ENCODE results near the gene NINJ1.

NINJ1 gene

DNA sequence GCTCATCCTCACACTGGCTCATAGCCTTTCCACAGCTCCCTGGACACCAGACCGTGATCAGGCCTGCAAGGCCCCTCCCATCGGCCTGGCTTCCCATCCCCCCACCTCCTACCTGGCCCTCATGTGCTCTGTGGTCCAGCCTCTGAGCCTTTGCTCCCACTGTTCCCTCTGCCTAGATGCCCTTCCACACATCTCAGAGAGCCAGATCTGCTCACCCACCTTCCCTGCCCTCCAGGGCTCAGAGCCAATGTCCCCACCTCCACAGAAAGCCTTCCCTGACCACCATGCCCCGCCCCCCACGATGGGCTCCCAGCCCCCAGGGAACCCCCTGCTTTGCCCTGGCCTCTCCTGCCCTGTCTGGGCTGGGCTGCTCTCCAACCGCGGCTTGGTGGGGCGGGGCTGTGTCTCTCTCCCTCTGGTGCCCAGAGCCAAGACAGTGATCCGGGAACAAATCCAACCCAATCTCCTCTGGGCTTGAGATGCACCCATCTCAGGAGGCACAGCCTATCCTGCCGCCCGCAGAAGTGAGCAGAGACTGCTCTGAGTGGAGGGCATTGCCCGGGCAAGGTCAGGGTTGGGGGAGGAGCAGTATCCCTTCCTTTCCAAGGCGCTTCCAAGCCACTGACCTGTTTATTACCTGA, 1.6 kb downstream of the NINJ1 start:
- DNase-seq = no peak

DNA sequence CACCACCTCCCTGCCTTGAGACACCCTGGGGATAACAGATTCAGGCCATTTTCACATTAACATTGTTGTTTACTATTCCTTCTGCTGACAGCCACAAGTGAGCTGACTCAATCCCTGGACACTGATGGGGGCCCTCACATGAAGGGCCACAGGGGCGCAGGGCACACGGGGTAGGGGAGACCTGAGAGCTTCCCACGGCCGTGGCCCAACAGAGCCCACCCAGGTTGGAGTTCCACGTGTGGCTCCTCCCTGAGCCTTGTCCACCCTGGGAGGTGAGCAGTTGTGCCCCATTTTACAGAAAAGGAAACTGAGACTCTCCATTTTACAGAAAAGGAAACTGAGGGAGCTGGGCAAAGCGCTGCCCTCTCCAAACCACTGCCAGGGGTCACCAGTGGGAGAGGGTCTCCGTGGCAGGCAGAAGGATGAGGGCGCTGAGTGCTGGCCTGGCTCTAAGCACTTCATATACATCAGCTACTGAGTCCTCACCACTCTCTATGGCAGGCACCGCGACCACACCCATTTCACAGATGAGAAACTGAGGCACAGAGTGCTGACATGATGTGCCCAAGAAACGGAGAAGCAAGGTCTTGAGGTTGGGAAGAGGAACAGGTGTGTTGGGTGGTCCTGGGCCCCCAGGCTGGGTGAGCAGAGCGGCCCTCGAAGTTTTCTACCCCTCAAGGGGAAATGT, 2.3 kb downstream of the NINJ1 start:
- no peak for DNase-seq

DNA sequence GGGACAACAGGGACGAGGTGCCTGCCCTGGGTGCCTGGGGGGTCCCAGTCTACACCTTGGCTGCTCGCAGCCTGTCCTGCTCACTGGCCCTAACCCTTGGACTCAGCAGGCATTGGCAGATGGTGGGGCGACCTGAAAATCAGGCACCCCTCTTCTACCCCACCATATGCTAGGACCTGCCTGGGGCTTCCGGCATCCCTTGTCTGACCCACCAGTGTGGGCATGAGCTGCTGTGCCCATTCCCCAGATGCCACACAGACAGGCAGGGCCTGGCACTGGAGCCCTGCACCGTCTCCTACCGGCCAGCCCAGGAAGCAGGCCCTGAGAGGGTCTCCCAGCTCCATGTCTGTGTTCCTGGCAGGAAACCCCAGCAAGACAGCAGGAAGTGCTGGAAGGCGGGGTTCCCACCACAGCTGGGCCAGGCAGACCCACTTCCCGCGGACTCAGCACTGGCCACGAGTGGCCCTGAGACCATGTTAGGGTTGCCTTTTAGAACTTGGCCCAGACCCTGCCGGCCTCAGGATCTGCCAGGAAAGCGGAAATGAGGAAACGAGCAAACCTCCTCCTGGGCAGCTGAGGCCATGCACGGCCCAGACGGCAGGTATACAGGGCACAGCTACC, 3.1 kb downstream of the NINJ1 start:
- DNase-seq = no peak

DNA sequence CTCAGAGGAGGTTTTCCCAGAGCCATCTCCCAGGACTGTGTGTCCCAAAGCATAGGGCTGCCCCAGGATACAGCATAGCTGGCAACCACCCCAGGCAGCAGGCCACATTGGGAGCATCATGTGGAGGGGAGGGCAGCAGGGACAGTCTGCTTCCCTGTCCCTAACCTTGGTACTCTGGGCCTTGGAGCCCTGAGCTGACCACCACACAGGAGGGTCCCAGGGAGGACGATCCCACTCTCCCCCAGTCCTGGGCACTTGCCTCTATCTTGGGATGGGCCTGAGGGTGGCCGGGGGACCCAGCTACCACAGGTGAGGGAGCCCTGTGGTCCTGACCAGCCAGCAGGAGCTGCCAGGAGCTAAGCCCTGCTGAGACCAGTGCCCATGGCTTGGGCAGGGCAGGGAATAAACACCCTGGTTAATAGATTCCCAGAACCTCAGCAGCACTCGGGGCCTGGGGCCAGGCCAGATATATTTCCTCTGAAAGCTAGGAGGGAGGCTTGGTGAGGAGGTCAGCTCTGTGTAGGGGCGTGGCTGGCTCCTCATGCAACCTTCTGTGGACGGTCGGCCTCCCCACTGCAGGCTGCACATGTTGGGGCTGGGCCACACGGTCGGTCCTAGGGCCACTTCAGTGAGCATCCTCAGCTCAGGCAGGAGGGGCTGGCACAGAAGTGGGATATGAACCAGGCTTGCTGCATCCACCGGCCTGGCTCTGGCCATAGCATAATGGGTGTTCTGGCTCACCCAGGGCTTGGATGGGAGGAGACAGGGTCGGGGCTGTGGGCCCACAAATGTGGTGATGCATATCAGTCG, 4.2 kb downstream of the NINJ1 start:
- no peak for DNase-seq

DNA sequence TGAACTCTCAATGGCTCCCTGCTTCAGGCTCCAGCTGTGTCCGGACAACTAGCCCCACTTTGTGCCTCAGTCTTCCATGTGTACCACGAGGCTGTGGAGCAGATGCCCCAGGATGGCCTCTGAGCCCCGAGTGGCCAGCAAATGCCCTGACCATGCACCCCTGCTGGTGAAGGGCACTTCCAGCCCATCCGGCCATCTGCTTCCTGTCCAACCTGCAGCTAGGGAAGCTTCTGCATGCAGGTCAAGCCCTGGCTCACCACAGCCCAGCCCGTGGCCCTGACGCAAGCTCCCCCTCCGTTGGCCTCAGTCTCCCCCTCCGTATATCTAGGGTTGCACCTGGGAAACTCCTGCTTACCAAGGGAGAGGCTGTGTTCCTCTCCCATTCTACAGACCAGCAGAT, 4.8 kb downstream of the NINJ1 start:
- DNase-seq = no peak

DNA sequence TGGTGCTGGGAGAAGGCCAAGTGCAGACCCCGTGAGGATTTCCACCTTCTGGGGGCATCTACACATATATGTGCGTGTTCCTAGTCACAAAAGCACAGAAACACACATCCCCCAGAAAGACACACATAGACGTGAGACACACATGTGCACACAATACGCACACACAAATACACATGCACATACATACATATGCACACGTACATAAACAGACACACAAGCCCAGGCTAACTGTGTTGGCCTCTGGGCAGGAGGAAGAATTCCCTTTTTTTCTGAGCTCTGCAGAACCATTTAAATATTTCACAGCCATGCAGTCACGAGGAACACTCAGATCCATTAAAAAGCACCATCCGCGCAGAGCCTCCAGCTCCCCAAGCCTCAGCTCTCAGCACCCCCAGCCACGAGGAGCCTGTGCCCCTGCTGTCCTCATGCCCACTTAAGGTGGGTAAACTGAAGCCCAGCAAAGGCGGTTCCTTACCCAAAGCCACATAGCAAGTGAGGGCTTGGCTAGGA, 5.3 kb downstream of the NINJ1 start:
- no peak for DNase-seq

DNA sequence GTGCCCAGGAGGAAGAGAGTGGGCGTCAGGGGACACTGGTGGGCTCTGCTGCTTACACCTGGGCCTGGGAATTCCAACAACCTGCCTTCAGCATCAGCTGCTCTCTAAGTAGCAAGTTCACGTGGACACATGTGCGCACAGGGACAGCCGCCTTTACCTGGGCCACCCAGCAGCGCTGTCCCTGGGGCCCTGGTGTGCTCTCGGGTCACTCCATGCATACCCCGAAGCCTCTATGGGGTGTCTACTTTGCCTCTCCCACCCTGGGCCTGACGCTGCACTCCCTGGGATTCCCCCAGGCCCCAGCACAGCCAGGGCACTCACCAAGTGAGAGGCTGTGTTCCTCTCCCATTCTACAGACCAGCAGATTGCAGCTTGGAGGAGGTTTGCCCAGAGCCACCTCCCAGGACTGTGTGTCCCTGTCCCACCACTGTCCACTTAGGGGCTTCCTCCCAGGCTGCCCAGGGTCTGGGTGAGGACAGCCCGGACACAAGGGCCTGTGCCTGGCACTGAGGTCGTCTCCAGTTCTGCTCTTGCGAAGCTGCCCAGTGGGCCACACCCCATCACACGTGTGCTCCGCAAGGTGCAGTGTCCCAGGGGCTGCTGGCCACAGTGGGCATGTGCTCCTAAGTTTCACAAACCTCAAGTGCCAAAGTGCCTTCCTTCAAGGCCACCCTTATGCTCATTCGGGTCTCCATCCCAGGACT, 5.9 kb downstream of the NINJ1 start:
- no peak for DNase-seq

DNA sequence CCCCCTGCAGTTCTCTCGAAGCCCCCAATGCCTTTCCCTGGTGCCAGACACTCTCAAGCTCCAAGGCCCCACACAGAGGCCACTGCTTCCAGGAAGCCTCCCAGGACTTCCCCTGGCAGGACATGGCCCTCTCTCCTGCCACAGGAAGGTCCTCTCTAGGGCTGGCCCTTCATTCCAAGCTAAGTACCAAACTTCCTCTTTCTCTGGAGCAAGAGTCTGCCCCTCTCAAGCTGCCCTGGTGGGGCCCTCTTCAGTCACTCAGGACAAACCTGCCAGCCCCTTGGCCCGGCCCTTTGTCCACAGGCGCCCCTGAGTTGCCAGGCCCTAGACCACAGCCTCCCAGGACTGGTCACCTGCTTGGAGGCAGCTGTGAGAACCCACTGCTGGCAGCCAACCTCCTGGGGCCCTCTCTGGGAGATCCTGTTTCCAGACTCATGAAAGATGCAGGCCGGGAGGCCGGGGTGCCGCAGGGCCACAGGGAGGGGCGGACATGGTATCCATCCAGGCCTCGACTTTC, 6.6 kb downstream of the NINJ1 start:
- no peak for DNase-seq

DNA sequence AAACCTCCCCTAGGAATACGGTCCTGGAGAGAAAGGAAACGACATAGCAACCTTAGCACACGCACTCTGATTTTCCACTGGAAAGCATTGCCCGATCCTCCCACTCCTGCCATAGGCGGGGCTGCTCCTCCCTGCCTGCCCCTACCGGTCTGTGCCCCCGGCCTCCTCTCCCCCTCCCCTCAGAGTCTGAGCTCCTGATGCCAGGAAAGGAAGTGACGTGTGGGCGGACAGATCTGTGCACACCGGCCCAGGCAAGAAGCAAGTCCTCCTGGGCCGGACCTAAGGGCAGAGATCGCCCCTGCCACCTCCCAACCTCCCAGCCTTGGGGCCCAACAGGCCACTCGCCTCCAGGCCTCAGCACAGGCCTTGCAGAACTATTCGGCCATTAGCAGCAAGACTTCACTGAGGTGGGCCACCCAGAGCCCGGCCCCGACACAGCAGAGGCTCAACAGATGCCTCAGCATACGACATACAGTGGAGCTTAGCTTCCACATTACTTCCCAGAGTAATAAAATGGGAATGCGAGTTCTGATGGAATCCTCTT, 7.2 kb downstream of the NINJ1 start:
- no peak for DNase-seq

DNA sequence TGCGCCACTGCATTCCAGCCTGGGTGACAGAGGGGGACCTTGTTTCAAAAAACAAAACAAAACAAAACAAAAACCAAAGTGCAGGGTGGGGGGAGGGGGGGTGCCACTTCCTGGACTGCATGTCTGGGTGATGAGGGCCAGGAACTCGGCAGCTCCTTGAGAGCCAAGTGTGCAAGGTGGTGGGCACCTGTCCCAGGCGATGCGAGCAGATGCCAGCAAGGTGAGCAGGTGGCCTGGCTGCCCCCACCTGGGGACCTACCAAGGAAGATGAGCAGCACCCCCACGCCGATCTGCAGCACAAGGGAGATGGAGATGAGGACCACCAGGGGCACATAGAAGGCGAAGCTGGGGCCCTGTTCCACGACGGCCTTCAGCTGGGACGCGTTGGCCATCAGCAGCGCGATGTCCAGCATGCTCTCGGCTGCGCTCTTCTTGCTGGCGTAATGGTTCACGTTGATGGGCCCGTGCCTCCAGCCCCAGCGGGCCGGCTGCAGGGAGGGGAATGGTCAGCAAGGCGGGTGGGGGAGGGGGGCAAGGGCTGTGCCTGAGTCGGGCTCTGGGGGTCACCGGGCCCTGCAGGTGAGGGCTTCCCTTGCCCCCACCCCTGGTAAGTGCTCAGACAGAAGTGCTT, 7.8 kb downstream of the NINJ1 start:
- no peak for DNase-seq

DNA sequence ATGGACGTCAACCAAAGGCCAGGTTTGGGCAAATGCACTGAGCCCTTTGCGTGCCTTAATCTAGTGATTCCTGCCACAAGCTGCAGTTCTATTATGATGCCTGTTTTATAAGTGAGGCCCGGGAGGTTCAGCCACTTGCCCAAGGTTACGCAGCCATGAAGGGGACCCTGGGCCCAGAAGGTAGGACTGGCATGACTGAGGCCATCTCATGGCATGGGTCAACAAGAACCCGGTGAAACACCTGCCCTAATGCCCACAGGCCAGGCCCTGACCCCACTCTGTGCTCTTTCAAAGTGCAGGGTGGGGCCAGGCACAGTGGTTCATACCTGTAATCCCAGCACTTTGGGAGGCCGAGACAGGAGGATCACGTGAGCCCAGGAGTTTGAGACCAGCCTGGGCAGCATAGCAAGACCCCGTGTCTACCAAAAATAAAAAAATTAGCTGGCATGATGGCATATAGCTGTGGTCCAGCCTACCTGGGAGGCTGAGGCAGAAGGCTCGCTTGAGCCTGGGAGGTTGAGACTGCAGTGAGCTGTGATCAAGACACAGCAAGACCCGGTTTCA, 8.6 kb downstream of the NINJ1 start:
- DNase-seq = no peak

DNA sequence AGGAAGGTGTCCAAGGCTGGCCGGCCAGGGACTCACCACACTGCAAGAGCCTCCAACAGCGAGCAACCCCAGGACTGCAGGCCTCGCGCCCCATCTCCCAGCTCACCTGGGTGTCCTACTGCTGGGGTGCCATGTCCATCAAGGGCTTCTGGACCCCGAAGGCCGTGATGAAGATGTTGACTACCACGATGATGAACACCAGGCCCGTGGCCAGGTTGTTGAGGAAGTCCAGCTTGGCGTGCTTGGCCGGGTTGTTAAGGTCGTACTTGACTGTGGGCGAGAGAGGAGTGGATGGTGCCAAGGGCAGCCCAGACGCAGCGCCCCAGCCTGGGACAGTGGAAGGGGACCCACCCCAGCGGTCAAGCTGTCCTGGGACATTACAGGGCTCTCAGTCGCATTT, 9.3 kb downstream of the NINJ1 start:
- no peak for DNase-seq

DNA sequence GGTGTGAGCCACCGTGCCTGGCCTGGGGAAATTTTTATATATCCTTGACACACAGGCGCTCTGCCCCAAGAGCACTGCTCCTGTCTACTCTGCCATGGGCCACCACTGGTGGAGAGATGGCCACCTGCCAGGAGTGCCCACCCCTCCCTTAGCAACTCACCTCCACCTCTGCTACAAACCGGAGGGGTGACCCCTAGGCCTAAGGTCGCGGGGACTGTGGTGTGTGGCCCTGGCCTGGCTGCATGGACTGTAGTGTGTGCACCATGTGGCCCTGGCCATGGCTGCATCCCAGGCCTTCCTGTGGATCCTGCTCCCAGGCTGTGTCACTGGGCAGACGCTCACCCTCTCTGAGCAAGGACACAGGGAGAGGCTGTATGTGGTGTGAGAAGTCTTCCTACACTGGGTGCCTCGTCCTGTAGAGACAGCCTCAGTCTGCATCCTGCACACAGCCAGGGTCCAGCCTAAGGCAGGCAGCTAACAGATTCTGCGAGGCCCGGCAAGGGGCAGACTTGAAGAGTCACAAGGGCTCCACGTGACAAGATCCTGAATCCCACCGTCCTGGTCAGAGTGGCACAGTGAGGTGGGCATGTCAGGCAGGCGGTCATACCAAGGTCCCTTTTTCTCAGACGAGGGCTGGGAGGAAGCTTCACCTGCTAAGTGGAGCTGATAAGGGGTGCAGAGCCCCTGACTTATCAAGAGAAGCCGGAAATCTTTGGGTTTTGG, 10.3 kb downstream of the NINJ1 start:
- no peak for DNase-seq

DNA sequence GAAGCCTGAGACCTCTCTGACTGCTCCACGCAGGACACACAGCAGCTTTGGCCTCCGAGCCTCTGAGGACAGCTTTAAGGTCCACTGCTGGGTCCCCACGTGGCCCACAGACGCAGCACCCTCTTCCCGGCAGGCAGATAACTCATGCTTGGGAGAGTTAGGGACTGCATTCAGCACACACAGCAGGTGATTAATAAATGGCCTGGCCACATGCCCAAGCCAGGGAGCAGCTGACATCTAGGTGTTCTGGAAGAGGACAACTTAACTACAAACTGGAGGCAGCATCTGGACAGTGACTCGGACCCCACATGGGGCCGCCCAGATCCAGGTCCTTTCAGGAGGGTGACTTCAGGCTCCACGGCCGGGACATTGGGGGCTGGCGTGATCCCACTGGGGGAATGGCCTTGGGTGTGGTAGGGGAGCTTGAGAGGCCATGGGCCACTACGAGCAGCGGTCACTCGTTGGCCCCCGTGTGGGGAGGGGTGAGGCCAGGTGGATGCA, 11.3 kb downstream of the NINJ1 start:
- no peak for DNase-seq

DNA sequence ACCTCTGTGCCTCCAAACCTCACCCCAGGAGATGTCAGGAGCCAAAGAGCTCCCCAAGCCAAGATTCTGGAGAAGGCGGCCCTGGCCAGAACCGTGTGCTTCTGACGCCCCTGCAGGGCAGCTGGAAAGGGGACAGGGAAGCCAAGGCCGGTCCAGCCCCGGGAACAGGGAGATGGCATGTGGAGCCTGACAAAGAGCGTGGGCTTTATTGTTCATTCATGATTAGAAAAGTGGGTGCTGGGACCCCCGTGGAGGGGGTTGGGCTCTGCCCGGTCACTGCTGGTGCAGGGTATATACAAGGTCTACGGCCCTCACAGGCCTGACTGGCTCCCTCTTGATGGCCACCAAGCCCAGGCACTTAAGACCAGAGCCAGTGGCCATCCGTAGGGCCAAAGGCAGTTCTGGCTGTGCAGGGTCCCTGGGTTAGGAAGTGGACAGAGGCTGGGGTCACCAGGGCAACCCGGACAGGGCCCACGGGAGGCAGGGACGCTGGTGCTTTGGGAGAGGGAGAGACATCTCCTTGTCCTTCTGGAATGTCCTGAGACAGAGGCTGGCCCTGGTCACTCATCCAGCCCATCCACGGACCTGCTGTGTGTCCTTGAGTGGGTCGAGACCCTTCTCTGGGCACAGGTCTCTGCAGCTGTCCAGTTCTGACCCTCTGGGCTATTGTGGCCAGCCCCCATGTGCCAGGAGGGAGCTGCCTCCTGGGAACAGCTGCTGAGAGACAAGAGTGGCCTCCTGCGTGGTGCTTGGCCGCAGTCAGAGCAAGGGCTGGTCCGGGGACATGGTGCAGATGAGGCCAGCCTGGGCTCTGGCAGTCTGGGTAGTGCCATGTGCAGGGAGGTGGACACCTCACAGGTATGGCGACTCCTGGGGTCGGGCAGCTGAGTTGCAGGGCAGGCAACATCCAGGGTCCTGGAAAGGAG, 12.5 kb downstream of the NINJ1 start:
- no peak for DNase-seq

DNA sequence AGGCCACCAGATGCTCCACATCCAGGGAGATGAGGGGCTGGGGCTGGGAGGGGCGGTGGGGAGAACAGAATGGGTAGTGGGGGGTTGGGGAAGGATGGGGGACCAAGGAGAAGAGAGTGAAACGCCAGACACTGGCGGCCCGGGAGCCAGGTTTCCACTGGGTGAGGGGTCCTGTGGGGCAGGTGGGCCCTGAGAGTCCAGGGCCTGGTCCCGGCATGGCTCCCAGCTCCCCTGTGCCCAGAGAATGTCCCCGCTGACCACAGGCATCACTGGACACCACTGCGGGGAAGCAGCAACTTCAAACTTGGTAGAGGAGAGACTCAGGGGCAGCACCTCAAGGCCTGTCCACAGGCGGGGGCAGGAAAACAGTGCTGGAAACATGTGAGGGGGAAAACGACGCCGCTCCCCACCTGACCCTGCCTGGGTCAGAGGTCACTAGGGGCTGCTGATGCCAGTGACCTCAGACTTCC, 13.2 kb downstream of the NINJ1 start:
- no peak for DNase-seq

DNA sequence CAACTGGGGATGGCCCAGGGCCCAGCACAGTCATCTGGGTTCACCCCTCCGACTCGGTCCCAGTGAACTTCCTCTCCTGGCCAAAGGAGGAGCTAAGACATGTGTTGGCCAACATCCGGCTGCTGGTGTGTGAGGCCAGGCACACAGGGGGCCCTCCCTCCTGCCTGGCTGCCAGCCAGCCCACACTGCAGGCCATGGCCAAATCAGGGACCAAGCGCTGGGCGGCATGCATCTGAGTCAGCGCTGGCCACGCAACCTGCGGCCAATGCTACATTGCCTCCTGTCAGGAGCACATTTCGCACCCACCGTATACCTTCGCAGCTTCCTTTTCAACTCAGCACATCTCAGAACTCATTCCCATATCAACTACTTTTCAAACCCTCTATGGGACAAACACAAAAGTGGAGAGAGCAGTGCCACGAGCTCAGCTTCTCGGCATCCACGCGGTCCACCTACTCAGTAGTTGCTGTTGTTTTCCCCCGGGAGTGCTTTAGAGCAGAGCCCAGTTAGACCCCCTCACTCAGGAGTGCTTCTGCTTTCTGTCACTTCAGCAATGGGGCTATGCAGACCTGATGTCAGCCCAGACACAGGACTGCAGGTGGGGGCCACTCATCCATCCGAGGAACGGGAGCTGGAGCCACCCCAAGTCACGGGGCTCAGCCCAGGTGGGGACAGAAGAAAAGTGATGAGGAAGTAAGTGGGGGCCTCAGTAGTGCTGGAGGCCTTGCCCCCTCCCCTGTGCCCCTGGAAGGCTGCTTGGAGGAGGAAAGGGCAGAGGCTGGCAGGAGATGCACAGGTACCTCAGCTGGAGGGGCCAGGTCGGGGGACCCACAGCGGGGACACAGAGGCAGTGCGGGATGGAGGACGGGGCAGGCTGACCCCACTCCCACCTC, 13.9 kb downstream of the NINJ1 start:
- DNase-seq = no peak

DNA sequence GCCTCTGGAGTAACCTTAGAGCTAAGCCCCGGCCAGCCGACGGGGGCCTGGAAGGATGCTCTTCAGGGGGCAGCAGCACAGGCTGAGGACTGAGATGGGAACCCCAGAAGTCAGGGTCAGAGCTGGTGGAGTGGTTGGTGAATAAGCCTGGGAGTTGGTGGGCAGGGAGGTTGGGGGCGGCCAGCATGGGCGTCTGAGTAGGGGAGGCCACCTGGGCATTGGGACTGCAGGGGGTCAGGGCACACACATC, 14.4 kb downstream of the NINJ1 start:
- DNase-seq = no peak

Measured in central memory CD4-positive, alpha-beta T cell (primary cell).